Left ventricle myocardium inferior (tissue), 1 donor: ENCODE measurements around the gene ZSCAN22. TPM values are rescaled to one million over a fixed set of nuclear protein-coding genes. Genes with fewer than 3 reads are reported as not detected.
A peak's percentile ranks its signal among the peaks of the same experiment; 100 is the strongest.

Experiments used
- DNase-seq: peaks from one replicate; pipeline ENCODE4 v3.0.0-alpha.2; 2020
- H3K27ac ChIP-seq: fragments of 200-600 bp; replicated peaks from 2 replicates; pipeline ENCODE4 v1.8.0; 2021
- H3K27me3 ChIP-seq: fragments of 200-600 bp; 2 replicates; pipeline ENCODE4 v1.8.0; 2021; ENCODE audit warnings: low read depth
- H3K36me3 ChIP-seq: fragments of 200-600 bp; 2 replicates; pipeline ENCODE4 v1.8.0; 2021
- H3K4me1 ChIP-seq: fragments of 200-600 bp; 2 replicates; pipeline ENCODE4 v1.8.0; 2021
- H3K4me3 ChIP-seq: fragments of 200-600 bp; 2 replicates; pipeline ENCODE4 v1.8.0; 2021; ENCODE audit warnings: mild to moderate bottlenecking, moderate library complexity
- H3K9me3 ChIP-seq: fragments of 200-600 bp; replicated peaks from 2 replicates; pipeline ENCODE4 v1.8.0; 2021
- intact Hi-C: fragments of 100-400 bp; cut with micrococcal nuclease; formaldehyde crosslinking; loops from one replicate; pipeline ENCODE4 v1.11.0; 2022
- total RNA-seq: library from RNA; stranded (reverse); fragmentation: NEBNext Ultra II Directional; extraction: Animal tissue kit (Norgen Biotek cat#: 25700); gene quantifications from one replicate; pipeline ENCODE4 v1.2.1, GENCODE V29; 2021
- TF ChIP-seq, protein P1 (sequence below): fragments of 200-600 bp; IDR thresholded peaks from 2 replicates; pipeline ENCODE4 v1.8.0; 2021; ENCODE audit warnings: antibody characterized with exemption, mild to moderate bottlenecking, borderline replicate concordance
- donor health status: DM: no; HTN: yes; CAD: no; lungs with severe emphysema.

The ZSCAN22 gene
- total RNA-seq, 1 donor from 2014 or later: 1.8 TPM

DNA sequence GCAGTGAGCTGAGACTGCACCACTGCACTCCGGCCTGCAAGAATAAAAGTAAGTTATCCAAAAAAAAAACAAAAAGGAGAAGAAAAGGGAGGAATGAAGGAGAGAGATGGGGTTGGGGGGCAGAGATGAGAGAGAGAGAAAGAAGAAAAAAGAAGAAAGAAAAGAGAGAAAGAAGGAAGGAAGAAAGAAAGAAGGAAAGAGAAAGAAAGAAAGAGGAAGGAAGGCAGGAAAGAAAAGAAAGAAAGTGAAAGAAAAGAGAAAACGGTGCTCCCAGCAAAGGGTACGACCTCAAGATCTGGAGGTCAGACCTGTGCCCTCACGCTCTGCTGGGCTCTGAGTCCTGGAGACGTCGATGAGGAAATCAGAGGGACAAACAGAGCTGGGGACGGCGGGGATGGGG, 22.8 kb downstream of the ZSCAN22 start:
- H3K9me3 ChIP-seq: no peaks in the 10 kb centered on the region
- peaks cover 36% of the 10 kb centered on the region for H3K4me1 ChIP-seq
- TF ChIP-seq, protein P1, sequence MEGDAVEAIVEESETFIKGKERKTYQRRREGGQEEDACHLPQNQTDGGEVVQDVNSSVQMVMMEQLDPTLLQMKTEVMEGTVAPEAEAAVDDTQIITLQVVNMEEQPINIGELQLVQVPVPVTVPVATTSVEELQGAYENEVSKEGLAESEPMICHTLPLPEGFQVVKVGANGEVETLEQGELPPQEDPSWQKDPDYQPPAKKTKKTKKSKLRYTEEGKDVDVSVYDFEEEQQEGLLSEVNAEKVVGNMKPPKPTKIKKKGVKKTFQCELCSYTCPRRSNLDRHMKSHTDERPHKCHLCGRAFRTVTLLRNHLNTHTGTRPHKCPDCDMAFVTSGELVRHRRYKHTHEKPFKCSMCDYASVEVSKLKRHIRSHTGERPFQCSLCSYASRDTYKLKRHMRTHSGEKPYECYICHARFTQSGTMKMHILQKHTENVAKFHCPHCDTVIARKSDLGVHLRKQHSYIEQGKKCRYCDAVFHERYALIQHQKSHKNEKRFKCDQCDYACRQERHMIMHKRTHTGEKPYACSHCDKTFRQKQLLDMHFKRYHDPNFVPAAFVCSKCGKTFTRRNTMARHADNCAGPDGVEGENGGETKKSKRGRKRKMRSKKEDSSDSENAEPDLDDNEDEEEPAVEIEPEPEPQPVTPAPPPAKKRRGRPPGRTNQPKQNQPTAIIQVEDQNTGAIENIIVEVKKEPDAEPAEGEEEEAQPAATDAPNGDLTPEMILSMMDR: no peak
- intact Hi-C loops: no loop called here
- peak overlapping the region; percentile 45 for H3K4me3 ChIP-seq
- DNase-seq: no peak
- H3K27ac ChIP-seq: no peak overlapping the region
- no peaks in the 10 kb centered on the region for H3K36me3 ChIP-seq
- H3K27me3 ChIP-seq: peaks cover 100% of the 10 kb centered on the region

DNA sequence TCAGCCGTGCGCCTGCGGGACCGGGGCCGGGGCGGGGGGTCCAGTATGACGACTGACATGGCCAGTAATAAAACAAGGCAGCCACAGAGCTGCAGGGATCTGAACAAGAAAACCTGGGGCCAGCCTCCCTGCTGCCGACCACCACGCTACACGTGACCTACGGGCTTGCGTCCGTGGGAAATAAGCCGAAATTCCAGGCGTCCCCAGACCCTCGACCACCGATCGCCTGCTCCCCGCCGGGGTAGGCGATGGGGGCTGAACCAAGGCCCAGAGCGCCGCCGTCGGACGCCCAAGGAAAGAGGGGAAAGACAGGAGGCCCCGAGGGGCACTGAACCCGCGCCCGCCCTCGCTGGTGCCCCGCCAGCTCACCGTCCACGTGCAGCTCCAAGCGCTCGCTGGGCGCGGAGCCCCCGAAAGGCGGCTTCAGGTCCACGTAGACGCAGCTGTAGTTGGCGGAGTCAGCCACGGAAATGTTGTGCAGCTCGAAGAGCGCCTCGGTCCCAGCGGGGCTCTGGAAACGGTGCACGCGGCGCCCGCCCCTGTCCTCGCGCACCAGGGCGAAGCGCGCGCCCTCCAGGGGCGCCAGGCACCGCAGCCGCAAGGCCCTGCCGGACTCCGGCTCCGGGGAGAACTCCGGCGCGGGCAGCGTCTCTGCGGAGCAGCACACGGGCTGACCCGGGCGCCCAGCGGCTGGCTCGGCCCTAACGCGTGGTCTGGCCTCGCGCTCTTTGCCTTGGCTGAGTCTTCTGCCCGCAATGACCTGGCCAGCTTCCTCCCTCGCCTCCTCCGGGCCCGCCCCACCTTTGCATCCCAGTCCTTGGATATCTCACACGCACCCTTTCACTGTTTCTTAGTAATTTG, 23.4 kb downstream of the ZSCAN22 start:
- H3K4me1 ChIP-seq: peaks cover 36% of the 10 kb centered on the region
- TF ChIP-seq, protein P1: peak; percentile 23
- peaks cover 100% of the 10 kb centered on the region for H3K27me3 ChIP-seq
- H3K36me3 ChIP-seq: no peaks in the 10 kb centered on the region
- H3K4me3 ChIP-seq: peak overlapping the region; percentile 45
- no peaks in the 10 kb centered on the region for H3K9me3 ChIP-seq
- H3K27ac ChIP-seq: no peak overlapping the region
- no peak for DNase-seq
- intact Hi-C loops: no loop called here

DNA sequence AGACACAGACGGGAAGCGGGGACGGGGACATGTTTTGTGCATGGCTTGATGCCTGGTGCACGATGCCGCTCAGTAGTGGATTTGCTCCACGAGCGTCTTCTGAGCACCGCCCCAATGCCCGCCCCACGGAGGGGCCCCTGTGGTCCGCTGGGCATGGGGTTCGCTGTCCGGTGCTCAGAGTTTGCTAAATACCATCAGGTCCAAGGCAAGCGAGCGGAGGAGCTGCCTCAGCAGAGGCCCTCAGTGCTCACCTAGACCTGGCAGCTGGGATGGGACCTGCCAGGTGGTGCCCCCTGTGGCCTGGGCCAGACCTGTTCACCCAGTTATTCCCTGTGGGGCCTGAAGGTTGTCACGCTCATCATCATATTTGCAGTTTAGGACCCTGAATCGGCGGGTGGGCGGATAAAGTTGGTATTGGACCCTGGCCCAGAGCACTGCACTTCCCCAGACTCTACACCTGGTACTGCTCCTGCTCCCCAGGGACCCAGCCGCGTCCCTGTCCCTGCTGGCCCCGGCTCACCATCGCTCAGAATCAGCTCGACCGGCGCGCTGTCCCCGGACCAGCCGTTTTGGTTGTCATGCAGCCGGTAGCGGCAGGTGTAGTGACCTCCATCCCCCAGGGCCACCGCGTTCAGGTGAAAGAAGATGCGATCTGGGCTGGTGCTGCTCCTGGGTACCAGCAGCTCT, 24.2 kb downstream of the ZSCAN22 start:
- Histone ChIP-seq H3K4me3 (peak overlapping the region; percentile 45), H3K4me1 (peaks cover 43% of the 10 kb centered on the region), H3K27me3 (peaks cover 100% of the 10 kb centered on the region), H3K36me3 (no peaks in the 10 kb centered on the region), H3K9me3 (no peaks in the 10 kb centered on the region), H3K27ac (no peak overlapping the region)
- DNase-seq: no peak
- intact Hi-C loops: no loop called here
- TF ChIP-seq, protein P1: no peak

DNA sequence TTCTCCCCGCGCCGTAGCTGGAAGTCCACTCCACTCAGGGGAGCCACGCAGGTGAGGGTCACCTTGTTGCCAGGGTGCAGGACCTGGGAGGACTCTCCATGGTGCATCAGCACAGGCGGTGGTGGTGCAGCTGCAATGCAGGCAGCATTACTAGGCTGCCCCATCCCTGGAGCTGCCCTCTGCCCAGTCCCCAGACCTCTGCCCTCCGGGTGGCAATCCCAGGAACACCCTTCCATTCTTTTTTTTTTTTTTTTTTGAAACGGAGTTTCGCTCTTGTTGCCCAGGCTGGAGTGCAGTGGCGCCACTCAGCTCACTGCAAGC, 24.7 kb downstream of the ZSCAN22 start:
- Histone ChIP-seq H3K9me3 (no peaks in the 10 kb centered on the region), H3K27me3 (peaks cover 100% of the 10 kb centered on the region), H3K4me1 (peaks cover 48% of the 10 kb centered on the region), H3K4me3 (no peak overlapping the region), H3K27ac (no peak overlapping the region), H3K36me3 (no peaks in the 10 kb centered on the region)
- TF ChIP-seq, protein P1: no peak
- intact Hi-C loops: no loop called here
- no peak for DNase-seq

DNA sequence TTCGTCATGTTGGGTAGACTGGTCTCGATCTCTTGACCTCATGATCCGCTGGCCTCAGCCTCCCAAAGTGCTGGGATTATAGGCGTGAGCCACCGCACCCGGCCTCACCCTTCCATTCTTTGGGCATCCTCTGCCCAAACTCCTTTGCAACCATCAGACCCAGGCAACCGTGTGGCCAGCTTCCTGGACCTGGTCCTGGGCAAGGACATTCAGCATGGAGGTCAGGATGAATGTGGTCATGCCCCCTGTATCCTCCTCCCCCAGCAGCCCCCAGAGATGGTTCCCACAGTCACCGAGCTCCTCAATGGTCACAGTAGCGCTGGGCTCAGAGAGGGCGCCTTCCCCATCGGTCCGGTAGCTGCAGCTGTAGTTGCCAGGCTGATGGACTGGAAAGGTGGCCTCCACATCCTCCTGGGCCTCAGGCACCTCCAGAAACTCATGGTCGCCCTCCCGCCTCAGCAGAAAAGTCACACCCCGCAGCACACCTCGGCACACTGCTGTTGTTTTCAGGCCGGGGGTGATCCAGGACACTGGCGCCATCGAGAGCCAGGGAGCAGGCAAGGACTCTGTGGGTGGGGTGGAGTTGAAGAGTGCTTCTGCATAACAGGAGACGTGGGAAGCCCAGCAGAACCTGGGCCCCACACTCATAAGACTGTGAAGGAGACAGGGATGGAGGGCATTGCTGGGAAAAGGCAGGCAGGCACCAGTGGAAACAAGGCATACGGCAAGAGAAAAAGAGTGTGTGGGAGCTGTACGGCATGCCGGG, 25.4 kb downstream of the ZSCAN22 start:
- Histone ChIP-seq H3K27me3 (peaks cover 100% of the 10 kb centered on the region), H3K4me1 (peaks cover 48% of the 10 kb centered on the region), H3K4me3 (no peak overlapping the region), H3K9me3 (no peaks in the 10 kb centered on the region), H3K36me3 (no peaks in the 10 kb centered on the region), H3K27ac (no peak overlapping the region)
- no peak for DNase-seq
- TF ChIP-seq, protein P1: no peak
- intact Hi-C loops: no loop called here
